ENCODE data around the gene GRB10.

The GRB10 gene

DNA sequence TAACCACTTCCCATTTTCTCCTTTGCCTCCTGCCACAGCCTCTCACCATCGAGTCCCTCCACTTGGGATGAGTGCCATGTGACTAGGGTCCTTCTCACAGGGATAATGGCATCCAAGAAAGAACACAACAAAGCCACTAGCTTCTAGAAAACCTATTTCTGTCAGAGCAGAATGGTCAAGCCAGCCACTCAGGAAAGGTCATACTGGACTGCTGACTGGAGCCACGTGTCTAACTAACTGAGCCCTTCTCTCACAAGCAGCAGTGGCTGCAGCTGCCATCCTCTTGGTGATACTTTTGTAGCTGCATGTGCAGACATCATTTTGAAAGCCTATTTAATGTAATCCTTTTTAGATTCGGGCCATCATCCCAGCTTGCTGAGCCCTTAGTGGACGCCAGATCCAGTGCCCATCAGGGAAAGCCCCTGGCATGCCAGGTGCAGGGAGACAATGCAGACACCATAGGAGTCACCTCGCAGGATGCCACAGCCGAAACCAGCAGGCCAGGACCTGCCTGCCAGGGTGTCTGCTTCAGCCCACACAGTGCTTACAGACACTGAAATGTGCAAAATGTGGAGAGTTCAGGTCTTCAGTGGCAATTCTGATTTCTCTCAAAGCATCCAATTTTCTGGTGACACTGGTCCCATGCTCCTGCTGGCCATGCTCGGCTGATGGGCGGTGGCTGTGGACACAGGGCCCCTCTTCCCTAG lies 119.1 kb downstream of the GRB10 start:
- no peak for DNase-seq (ENCODE audit: low read depth, low spot score)
- no peak overlapping the region for H3K4me3 ChIP-seq (ENCODE audit: low read length)

DNA sequence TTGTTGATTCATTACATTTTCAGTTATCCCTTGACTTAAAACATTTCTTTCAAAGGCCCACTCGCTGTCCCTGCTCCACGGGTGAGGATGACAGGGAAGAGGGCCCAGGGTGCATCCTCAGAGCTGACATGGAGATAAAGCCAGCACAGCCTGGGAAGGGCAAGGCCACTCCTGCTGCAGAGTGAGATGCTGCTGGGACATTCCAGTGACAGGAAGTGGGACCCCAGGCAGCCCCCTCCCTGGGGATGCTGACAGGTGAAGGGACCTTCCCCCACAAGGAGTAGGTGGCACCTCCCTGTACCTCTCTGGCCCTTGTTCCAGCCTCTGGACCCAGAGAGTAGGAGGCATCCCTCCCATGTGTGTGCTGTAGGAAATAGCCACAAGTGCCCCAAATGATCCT lies 119.7 kb downstream of the GRB10 start:
- H3K4me3 ChIP-seq (ENCODE audit: low read length), result no peak overlapping the region
- no peak for DNase-seq (ENCODE audit: low read depth, low spot score)

DNA sequence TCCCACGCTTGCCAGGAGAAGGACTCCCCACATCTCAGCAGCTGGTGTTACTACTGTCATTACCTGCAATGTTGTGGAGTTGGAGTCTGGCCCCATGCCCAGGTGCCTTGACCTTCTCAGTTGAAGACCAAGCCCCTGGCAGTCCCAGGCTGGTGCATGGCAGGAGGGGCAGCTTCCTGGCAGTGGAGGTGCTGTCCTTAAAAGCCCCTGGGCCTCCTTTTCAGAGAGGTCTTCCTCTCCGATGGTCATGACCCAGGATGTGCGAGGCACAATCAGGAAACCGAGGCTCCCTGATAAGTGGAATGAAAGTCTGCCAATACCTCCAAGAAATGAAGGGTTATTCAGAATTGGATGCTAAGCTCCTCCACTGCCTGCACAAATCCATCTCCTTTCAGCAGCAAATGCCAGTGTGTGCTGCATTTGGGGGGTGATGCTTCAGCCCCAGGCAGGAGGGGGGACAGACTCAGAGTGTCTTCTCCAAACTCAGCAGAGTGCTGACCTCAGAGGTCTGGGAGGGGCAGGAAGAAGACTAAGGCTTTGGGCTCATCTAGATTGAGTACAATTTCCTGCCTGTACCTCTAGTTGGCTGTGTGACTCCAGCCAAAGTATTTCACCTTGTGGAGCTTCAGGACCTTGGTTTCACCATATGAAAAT lies 120.5 kb downstream of the GRB10 start:
- no peak for DNase-seq (ENCODE audit: low read depth, low spot score)
- H3K4me3 ChIP-seq (ENCODE audit: low read length), result no peak overlapping the region

DNA sequence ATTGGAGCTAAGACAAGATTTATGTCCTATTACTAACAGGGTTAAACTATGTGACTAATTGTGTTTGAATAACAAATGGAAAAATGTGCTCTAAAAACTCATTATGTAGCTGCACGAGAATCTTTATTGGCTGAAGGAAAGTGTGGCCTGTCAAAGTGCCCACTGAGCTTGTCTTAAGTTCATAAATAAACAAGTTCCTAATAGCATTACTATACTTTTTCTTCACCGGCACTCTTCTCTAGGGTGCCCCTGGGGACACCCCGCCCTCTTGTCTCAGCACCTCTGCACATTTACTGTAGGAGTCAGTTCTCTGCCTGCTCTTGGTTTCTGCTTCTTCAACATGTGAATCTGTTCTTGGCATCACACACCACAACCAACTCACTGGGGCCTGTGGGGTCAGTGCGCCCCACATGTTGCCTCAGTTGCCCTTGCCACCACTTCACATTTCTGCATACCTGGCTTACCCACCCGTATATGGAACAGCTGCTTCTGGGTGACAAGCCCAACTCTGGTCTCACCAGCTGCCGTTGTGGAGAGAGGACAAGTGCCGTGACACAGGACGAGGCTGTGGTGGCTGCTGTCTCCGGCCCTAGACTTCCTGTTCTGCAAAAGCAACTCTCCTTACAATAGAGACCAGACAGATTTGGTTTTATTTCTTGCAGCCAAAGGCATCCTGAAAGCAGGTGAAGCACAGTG lies 121.2 kb downstream of the GRB10 start:
- no peak overlapping the region for H3K4me3 ChIP-seq (ENCODE audit: low read length)
- no peak for DNase-seq (ENCODE audit: low read depth, low spot score)

DNA sequence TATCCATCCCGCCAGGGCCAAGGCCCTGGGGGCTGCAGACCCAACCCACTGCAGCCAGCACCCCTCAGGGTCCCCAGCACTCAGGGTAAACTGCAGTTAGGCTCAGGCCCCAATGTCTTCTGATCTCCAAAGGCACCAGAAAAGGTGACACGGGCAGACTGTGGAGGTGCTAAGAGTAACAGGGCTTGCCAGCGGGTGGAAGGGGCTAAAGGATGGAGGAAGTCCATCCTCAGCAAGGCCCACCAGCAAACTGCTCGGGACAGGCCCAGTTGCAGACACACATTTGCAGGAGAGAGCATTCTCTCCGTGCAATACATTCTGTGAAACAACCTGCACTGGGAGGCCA lies 121.9 kb downstream of the GRB10 start:
- DNase-seq (ENCODE audit: low read depth, low spot score), result no peak
- no peak overlapping the region for H3K4me3 ChIP-seq (ENCODE audit: low read length)

DNA sequence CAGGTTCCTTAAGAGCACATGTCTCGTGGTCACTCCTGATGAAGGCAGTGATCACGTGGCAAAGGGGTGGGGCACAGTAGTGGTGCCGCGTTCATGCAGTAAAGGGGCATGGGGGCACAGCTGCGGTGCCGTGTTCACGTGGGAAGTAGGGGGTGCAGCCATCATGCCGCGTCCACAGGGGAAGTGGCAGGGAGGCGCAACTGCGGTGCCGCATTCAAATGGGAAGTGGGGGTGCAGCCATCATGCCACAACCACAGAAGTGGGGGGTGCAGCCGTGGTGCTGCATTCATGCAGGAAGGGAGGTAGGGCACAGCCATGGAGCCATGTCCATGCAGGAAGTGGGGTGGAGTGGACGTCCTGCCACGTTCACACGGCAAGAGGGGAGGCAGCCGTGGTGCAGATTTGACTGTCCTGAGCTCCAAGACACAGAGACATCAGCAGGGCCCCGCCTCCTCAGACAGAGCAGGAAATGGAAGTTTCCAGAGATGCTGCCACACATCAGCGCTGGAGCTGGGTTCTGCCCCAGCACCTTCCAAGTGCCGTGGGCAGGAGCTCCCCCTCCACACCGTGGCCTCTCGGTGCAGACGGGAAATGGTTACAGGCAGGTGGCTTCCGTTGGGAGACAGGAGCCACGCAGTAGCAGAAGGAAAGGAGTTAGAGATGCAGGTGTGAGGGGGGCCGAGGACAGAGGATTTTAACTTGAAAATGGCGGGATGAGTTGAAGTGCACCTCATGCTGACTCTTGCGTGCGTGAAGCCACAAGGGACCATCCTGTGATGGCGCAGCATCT lies 122.5 kb downstream of the GRB10 start:
- no peak overlapping the region for H3K4me3 ChIP-seq (ENCODE audit: low read length)
- no peak for DNase-seq (ENCODE audit: low read depth, low spot score)

DNA sequence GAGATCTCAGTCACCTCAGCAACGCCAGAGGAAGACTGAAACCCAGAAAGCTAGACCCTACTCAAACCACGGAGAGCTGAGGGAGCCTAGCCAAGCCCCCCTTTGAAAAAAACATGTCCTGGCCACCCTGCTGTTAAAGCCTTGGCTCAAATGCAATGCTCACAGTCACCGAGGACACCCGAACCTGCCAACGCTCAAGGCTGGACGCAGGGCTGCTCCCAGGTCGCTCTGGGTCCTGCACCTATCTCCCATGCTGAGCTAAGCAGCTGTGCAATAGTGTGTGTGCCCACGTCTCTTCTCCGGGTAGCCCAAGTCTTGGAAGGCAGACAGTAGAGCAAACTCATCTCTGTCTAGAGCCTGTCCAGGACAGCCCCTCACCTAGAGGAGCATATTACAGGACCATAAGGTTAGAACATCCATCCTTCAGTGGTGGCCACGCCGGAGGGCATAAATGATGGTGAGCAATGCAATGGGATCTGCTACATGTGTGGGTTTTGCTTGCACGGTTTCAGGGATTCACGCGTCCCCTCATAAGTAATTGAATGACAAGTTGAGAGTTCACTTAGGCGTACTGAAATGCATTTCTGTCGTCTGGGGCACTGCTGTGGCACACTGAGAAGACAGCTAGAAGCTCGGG lies 123.2 kb downstream of the GRB10 start:
- DNase-seq (ENCODE audit: low read depth, low spot score), result no peak

DNA sequence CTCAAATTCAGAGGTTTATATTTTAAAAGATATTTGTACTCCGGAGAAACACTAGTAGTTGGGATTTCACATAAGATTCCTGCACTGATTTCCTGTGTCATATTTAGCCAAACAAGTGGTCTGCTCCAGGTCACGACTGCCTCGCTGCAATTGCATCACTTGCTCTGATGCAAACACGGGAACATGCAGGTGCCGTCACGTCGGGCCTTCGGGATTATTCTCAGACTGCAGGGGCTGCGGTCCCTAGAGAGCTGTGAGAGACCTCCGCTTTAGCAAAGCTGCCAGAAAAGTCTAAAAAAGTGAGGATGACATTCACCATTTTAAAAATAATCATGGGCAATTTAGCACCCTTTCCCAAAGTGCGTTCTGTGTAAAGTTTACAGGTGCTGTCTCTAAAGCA lies 124.0 kb downstream of the GRB10 start:
- no peak overlapping the region for H3K4me3 ChIP-seq (ENCODE audit: low read length)
- DNase-seq (ENCODE audit: low read depth, low spot score), result no peak

More for the DNA sequence above, 123.2 kb downstream of the GRB10 start:
- no peak overlapping the region for H3K4me3 ChIP-seq (ENCODE audit: low read length)

DNA sequence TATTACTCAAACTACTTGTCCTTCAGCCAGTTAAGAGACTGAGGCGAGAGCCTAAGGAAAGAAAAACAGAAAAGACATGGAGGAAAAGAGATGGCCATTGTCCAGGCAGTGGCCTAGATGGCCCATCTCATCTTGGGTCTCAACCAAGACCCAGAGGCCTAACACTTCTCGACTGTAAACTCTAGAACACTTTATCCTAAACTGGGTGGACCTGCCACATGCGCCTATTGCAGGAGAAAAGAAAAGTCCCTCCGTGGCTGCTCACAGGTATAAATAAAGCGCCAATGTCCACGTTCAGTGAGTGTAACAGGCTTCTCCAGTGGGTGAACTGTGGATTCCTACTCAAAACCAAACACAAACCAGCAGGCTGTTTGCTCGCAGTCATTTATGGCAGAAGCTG lies 124.8 kb downstream of the GRB10 start:
- no peak overlapping the region for H3K4me3 ChIP-seq (ENCODE audit: low read length)
- no peak for DNase-seq (ENCODE audit: low read depth, low spot score)

DNA sequence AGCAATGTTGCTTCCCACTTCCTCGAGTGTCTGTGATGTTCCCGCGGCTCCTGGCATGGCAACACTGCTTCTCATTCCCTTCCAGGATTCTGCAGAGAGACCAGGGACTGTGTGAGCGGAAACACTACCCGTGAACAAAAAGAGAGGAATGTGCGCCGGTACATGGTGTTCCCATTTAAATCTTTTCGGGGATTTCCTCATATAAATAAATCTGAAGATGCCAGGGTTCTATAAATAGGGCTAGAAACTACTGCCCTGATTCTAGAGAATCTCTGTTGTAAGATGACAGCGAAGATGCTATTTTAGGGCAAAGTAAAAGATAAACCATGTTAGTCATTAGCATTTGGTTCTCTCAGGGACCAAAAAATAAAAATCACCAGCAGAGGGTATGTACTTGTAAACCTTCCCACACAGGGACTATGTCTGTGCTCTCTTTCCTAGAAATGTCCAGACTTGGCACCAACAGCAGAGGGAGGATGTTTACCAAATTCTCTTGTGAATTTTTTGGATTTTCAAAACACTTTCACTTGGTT lies 125.3 kb downstream of the GRB10 start:
- no peak overlapping the region for H3K4me3 ChIP-seq (ENCODE audit: low read length)
- DNase-seq (ENCODE audit: low read depth, low spot score), result no peak

DNA sequence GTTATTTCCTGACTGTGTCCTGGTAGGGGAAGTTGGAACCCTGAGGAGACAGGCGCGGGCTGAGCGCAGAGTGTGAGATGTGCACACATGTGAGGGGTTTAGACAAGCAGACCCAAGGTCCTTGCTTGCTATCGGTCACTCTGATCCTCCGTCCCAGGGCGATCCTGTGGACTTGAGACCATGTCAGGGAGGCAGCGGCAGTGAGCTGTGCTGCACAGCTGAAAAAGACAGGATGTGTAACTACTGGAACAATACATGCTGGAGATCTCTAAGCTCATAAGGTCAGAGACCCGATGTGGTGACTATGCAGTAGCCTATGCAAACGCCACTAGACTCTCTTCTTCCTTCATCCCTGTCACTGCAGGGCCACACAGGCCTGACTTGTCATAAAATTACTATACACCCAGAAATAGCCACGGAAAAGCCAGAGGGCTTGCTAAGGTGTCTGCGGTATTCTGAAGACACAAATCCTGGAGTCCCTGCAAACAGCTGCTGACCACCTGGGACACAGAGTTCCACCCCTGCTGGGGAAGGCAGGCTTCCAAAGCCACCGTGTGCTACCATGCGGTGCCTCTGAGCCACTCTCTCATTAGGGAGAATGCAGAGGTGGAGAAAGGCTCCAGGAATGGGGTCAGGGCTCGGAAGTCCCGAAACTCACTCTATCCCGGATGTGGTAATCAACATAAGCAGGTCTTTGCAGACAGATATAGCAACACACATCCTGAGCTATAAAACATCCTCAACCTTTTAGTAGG lies 126.4 kb downstream of the GRB10 start:
- no peak overlapping the region for H3K4me3 ChIP-seq (ENCODE audit: low read length)
- DNase-seq (ENCODE audit: low read depth, low spot score), result no peak

DNA sequence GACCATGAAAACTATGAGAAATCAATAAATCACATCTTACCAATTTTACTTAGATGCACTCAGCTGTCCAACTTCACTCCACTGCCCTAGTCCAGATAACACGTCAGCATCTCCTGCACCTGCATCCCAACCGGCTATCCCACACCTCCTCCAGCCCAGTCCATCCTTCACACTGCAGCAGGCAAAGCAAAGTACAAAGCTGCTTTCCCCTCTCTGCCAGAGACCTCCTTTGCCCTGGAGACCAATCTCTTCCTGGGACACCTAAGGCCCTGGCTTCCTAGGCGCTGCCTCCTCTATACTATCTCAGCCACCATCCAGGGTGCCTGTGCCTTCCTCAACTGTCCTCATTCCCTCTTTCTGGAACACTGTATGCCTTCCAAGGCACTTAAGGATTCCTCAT lies 127.2 kb downstream of the GRB10 start:
- no peak for DNase-seq (ENCODE audit: low read depth, low spot score)
- H3K4me3 ChIP-seq (ENCODE audit: low read length), result no peak overlapping the region

DNA sequence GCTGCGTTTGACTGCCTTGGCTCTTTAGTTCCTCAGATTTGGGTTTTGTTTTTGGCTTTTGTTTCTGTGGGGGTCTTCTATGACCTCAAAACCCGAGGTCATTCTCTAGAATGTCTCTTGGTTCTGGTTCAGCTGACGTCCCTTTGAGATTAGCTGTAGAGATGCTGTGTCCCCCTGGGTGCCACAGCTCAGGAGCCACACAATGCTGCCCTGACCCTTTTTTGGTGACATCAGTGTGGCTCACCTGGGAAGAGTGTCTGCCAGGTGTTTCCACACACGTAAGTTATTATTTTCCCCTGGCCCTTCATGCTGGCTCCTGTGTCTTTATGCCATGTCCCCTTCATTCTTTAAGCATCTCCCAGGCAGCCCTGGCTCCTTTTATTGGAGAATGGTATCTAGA lies 127.7 kb downstream of the GRB10 start:
- DNase-seq (ENCODE audit: low read depth, low spot score), result no peak
- no peak overlapping the region for H3K4me3 ChIP-seq (ENCODE audit: low read length)

DNA sequence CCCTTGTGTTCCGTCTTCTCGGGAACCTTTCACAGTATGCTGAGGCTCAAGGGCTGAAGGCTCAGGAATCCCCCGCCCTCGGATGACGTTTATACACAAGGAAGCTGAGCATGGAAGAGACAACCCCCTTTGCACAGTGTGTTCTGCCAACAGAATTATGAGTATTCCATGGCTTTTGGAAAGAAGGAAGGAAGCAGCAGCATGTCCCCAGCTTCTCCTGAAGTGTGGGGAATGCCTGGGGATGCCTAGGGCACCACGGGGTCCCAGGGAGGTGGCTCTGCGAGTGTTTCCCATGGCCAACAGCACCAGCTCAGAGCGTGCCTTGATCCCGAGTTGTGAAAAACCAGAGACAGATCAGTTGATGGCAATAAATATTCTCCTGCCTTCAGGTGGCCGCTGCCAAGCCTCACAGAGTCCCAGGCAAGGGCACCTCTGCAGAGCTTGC lies 128.7 kb downstream of the GRB10 start:
- no peak for DNase-seq (ENCODE audit: low read depth, low spot score)
- H3K4me3 ChIP-seq (ENCODE audit: low read length), result no peak overlapping the region

DNA sequence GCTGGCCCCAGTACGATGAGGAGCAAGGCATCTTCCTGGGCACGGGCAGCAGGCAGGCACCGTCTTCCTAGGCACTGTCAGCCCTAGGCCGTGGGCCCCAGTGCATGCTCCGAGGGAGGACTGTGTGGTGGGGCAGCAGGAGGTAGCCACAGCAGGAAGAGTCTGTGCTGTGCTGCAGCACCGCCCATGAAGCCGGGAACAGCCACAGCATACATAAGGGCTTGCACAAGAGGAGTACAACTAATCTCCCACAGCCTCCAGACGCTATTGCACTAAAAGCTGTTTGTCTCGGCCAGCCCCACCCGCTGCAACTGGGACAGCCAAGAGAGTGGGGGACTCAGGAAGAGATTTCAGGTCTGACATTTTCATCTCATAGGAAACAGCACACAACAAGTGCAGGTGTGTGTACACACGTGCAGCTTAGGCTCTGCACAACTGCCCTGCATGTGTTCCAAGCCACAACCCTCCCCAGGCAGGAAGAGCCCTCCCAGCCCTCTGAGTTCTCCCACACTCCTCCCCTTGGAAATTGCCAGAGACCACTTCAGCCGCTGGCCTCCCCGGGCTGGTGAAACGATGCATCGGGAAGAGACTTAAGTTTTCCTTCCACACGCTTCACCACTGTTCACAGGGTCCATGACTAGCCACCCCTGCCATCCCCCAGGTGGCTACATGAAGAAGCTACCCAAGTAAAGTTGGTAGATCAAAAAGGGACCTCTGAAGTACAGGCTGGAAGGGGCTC lies 129.4 kb downstream of the GRB10 start:
- no peak for DNase-seq (ENCODE audit: low read depth, low spot score)
- no peak overlapping the region for H3K4me3 ChIP-seq (ENCODE audit: low read length)

DNA sequence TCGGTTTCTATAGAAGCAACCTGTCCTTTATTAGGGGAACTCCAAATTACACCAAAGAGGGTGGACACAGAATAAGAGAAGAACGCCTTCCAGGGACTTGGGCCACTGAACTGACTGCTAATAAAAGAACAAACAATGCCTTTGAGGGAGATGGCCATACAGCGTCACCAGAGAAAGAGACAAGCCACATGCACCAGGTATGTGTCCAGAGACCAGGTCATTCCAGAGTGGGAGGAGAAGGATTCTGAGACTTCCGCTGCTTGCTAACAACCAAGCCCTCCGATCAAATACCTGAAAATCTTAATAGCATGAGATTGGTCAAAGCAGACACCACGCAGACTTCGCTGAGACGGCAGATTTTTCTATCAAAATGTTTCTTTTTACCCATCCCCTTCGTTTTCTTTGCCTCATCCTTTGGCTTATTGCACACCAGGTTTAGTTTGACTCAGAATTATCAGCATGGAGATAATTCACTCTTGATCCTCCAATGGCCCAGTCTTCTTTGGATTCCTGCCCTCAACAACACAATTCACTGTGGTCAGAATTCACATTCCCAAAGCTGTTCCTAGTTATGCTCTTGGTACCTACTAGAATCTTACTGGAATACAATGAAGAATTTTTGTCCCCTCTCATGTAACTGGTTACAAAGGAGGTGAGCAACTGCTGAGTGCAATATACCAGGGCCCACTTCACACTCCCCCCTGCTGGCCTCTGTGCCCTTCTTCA lies 130.1 kb downstream of the GRB10 start:
- no peak for DNase-seq (ENCODE audit: low read depth, low spot score)
- no peak overlapping the region for H3K4me3 ChIP-seq (ENCODE audit: low read length)

DNA sequence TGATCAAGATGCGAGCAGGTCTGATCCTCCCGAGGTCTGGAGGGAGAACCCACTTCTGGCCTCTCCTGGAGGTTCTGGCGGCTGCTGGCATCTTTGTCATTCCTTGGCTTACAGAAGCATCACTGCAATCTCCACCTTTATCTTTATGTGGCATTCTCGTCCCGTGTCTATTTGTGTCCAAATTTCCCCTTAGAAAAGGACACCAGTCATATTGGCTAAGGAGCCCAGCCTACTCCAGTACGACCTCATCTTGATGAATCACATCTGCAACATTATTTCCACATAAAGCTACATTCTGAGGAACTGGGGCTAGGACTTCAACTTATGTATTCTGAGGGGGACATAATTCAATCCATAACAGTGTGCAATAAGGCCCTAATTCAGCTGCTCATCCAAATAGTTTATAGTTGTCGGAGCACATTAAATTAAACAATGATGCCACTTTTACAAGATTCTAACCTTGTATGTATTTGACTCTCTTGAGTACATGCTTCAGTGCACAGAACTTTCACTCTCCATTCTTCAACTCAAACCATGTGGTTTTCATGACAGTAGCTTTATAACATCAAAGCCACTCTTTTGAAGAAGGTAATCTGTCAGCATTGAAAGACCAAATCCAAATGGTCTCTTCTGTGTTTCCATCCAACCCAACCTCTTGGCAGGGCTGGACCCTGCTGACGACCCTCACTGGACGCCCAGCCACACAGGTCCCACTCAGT lies 131.3 kb downstream of the GRB10 start:
- no peak overlapping the region for H3K4me3 ChIP-seq (ENCODE audit: low read length)

More for the DNA sequence above, 131.3 kb downstream of the GRB10 start:
- no peak for DNase-seq (ENCODE audit: low read depth, low spot score)
